GM19328 (cell line): ENCODE data around the gene TM7SF2.
A peak's percentile ranks its signal among the peaks of the same experiment; 100 is the strongest.

Source experiments
- ATAC-seq: cut with Tn5 transposase; IDR thresholded peaks from one replicate; pipeline ENCODE4 v1.9.1; 2021; ENCODE audit warnings: mild to moderate bottlenecking, moderate library complexity; ENCODE audit not compliant: unreplicated experiment

TM7SF2 gene

DNA sequence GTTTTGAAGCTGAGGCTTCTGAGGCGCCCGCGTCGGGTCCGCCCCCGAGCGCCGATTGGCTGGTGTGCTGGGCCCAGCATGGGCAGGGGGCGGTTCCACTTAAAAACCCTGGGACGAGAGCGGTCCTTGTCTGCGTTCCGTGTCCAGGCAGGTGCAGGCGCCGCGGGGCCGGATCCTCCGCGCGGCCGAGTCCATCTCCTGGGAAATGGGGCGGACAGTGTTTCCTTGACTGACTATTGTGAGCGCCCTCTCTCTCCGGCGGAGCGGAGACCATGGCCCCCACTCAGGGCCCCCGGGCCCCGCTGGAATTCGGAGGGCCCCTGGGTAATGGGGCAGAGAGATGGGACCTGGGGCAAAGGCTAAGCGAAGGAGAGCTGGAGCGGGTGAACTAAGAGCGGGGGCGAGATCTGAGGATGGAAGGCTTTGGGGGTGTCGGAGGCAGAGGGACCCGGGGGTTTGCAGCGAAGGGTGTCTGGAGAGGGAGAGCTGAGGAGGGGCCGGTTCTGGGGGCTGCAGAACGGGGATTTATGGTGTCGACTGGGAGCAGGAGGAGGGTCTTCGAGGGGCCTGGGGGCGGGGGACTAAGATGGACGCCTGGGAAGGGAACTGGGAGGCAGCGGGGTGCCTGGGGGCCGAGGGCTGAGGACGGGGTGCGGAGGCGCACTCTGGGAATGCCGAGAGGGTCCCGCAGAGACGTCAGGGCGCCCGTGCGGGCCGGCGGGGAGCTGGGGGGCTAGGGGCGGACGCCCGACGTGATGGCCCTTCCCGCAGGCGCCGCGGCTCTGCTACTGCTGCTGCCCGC lies at the start of gene TM7SF2:
TM7SF2 (plus strand) TSS at position 129 of the 802 bp plus-strand sequence; CDS start at position 273, 144 bp downstream.
- ATAC-seq: peak; percentile 57

DNA sequence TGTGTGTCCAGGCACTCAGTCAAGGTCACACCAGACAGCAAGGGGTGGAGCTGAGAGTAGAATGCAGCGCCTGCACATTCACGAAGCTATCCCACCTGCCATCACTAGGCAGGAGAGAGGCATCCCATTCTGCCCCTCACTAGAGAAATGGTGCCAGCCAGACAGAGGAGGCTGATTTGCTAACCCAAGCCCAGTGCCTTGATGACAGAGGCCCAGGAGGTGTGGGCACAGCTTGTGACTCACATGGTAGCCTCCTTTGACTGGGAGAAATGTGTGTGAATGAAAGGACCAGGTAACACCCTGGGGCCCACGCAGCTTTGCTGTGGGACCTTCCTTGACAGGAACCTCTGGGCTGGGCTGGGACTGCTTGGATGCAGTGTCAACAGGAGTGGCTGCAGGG lies 48.1 kb upstream of the TM7SF2 start:
- ATAC-seq: no peak

DNA sequence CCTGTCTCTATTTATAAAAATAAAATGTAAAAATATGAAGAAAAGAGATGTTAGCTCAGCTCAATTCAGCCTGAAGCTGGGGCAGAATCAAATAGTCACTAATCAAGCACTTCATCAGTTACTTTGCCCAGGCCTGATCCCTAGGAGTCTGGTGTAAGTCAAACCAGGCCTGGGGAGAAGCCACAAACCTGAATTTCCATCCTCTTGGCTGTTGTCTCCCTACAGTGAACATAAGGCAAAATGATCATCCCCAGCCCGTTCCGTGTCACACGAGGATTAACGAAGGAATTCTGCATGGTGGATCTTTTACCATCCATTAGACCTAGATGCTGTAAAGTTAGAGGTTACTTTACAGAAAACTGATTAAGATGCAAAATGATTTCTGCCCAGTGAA lies 46.8 kb upstream of the TM7SF2 start:
- ATAC-seq: no peak

DNA sequence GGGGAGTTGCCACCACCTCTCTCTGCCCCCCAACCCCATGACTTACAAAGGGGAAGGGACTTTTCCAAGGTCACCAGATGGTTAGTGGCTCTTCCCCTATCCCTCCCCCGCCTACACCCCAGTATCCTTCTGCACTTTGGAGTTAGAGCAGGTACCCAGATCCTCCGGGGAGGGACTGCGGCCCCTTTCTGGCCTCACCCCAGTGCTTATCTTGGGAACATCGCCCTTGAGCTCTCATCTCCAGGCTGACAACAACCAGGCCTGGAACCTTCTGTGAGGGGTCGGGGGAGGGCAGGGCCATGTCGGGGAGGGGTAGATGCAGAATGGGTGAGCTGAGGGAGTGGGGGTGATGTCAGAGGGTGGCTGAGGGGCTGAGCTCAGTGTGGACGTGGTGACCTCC lies 45.8 kb upstream of the TM7SF2 start:
- no peak for ATAC-seq

DNA sequence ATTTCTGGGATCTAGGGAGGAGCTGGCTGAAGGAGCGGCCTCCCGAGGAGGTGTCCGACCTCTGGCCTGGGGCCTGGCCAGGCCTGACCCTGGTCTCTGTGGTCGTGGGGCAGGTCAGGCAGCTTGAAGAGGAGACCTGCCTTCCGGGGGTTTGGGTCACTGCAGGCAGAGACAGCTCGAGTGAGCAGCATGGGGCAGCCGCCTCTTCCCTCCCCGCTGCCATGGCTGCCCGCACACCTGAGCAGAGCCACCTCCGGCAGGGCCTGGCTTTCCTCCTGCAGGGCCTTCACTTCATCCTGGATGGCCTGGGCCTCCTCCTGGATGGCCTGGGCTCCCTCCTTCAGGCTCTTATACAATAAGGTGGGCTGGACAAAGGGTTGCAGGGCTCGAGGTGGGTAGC lies 45.4 kb upstream of the TM7SF2 start:
- no peak for ATAC-seq

DNA sequence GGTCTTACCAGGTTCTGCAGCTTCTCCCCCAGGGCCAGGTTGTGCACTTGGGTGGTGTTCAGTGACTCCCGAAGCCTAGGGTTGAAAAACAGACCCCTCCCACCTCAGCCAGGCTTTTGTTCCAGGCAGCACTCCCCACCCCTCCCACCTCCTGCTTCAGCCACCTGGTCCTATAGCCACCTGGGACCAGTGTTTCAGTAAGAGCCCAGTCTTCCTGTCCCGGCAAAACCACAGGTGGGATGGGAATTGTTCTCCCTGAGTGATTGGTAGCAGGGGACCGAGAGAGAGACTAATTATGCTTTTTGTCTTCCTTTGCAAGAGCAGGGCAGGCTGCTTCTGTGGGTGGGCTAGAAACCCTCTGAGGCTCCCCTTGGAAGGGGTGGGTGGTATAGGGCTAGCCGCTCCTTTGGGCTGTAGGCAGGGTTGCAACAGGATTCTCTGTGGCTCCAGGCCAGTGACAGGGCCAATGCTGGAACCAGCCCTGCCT lies 44.8 kb upstream of the TM7SF2 start:
- ATAC-seq: no peak

DNA sequence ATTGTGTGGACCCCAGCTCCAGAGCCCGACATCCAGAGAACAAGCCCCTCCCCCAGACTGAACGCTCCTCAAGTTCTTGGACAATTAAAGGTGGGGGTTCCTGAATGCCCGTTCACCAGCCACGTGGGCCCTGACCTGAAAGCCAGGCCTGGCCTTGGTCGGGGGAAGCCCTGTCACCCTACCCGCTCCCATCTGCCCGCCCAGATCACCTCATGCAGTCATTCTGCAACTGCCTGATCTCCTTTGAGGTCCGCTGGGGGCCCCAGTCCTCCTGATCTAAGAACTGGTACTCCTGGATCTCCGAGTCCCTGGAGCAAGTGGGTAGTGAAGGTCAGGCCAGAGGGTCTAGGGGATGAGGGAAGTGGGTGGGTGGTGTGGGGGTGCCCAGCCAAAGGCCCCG lies 44.2 kb upstream of the TM7SF2 start:
- no peak for ATAC-seq

DNA sequence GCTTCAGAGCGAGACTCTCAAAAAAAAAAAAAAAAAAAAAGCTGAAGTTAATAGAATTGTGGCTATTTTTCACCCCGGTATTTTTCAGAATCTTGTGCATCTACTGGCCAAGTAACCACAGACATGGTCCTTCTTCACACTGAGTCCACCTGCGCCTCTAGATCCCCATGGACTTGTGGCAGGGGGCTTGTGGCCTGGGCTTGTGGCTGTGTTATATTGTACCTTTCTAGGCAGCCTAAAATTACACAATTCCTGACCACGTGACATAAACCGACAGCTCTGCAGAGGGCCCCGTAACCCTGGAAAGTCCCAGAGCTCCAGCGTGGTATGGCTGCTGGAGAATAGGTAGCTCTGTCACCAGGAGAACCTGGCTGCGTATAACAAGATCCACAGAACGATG lies 42.5 kb upstream of the TM7SF2 start:
- no peak for ATAC-seq

DNA sequence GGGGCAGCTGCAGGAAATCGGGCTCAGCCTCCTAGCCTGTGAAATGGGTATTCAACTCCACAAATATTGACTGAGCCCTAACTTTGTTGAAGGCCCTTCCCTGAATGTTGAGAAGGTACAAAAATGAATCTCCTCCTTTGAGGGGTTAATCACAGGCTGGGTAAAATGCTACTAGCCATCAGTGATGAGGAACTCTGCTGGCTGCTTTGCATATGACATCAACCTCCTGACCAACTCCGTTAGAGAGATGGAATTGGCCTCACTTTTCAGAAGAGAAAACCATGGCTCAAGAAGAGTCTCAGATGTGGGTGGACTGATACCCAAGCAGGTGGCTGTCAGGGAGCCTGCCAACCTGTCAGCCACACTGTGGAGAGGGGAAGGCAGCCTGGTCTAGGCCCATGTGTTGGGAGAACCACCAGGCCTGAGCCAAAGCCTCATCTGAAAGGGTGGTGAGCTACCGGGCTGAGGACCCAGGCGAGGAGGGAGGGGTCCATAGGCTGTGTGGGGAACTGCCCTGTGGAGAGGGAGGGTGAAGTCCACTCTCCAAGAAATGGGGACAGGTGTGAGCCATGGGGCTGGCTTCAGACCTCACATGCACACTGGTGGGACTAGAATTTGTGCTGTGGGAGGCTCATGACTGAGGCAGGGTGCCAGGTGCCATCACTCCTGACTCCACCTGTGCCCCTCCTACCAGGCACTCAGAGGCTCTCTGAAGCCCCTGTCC lies 39.6 kb upstream of the TM7SF2 start:
- ATAC-seq: no peak

DNA sequence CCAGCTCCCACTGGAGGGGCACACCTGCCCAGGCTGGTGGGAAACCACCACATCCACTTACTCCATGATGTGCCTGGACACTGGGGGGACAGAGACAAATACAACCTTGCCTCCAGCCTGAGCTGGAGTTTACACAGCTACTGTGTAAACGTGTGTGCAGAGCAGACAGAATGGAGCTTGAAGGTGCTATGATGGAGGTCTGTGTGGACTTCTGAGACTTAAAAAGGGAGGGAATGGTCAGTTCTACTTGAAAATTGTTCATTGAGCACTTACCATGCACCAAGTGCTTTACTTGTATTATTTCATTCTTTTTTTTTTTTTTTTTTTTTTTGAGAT lies 39.1 kb upstream of the TM7SF2 start:
- no peak for ATAC-seq

DNA sequence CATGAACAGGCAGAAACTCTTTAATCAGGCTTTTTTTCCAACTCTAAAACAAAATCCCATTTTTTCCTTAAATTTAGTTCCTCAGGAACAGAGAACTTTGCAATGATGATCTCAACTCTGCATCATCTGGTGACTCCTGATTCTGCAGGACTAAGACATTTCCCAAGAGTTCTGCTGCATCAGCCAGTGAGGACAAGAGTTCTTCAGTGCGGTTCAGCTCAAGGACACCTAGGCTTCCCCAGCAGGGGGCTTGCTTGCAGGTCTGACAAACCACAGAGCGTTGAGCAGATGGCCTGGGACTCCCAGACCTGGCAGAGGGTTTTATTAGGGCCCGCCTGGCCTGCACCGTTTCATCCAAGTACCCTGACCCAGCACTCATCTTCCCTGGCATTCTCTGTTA lies 34.2 kb upstream of the TM7SF2 start:
- no peak for ATAC-seq

DNA sequence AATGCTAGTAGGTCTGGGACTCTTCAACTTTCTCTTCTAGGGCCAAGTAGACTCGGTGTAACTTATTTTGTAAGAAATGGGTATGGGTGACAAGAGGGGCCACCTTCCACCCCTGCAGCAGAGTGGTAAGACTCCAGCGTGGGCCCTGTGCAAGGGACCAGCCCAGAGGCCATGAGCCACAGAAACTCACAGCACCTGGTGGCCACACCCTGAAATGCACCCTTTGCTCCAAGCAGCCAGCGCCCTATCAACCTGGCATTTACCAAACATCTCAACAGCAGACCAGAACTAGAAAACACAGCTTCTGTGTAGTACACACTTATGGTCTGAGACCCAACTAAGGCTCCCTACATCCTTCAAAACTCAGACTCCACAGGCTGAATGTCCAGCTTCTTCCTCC lies 33.5 kb upstream of the TM7SF2 start:
- no peak for ATAC-seq

DNA sequence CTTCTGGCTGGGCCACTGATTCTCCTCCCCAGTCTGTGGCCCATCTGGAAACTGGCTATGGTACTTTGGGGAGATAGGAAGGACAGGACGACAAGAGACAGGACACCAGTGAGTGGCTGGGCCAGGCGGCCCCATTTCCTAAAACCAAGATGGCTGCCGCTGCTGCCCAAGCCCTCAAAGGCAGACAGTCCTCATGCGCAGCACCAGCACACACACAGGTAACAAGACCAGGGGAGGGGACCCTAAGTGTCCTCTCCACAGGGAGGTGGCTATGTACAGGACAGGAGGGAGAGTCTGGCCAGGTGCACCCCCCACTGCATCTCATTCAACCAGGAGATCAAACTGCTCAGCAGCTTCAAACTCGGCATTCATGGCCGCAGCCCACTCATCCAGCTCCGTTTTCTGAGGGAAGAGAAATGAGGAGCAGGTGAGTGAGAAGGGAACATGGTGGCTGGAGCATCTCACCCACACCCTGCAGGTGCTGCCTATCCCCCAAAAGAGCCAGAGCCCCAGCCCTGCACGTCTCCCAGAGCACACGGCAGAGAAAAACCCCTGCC lies 32.8 kb upstream of the TM7SF2 start:
- ATAC-seq: no peak

DNA sequence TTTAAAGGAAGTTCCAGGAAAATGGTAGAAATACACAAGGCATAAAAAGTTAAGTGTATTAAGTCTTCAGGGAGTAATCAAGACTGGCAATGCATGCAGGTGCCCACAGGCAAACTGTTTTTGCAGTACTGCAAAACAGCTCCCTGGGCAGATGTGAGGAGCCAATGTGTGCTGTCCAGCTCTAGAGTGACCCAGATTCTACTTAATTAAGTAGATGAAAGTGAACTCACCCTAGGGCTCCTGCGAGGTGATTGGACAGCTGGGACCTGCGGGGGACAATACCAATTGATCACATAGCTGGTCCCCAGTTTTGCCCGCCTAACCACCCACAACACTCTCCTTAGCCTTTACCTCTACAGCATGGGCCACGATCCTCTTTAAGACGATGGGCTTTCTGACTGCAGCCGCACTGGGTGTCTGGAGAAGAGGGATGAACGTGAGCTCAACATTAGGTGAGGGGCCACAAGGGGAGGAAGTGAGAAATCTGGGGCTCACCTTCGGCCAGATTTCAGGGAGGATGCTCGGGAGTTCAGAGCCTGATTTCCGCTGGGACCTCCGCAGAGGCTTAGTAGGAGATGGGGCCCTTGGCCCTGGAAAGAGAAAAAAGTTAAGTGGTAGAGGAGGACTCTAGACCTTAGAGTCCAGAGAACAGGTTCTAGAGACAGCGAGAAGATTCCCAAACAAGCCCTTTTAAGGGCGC lies 28.4 kb upstream of the TM7SF2 start:
- peak; percentile 18 for ATAC-seq

DNA sequence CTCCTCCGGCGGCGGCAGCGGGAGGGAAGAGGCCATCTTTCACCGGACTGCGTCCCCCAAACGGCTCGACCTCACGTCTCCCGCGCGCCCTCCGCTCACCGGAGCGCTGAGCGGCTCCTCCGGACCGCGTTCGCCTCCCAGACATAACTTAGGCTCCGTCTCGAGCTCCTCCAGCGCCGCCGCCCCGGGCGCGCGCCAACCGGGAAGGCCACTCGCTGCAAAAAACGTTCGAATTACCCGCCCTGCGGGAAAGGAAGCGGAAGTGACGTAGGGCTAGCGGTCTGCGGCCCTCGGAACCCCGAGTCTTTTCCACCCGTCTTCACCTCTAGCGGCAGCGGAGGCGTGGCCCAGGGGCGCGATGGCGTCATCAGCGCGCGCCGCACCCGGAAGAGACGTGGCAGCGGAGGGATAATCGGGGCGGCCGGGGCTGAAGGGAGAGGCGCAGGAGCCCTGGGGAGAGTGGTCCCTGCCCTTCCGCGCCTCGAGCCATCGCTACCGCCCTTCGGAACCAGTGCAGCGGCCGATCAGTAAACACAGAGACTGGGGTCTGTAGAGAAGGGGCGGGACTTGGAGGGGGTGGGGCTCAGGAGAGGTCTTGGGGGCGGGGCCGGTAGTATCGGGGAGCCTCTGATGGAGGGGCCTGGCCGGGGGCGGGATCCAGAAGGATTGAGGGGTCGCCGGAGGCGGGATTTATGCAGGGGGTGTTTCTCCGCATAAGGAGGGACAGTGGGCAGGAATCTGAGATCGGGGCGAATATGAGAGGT lies 27.7 kb upstream of the TM7SF2 start, which contains the start of the genes CDCA5 and ZFPL1:
CDCA5 (minus strand) TSS at position 207 of the 764 bp plus-strand sequence; CDS start at position 145, 62 bp downstream.
ZFPL1 (plus strand) TSS at position 389 of the 764 bp plus-strand sequence. CDS start 477 bp downstream, outside the sequence.
- ATAC-seq: peak; percentile 73

DNA sequence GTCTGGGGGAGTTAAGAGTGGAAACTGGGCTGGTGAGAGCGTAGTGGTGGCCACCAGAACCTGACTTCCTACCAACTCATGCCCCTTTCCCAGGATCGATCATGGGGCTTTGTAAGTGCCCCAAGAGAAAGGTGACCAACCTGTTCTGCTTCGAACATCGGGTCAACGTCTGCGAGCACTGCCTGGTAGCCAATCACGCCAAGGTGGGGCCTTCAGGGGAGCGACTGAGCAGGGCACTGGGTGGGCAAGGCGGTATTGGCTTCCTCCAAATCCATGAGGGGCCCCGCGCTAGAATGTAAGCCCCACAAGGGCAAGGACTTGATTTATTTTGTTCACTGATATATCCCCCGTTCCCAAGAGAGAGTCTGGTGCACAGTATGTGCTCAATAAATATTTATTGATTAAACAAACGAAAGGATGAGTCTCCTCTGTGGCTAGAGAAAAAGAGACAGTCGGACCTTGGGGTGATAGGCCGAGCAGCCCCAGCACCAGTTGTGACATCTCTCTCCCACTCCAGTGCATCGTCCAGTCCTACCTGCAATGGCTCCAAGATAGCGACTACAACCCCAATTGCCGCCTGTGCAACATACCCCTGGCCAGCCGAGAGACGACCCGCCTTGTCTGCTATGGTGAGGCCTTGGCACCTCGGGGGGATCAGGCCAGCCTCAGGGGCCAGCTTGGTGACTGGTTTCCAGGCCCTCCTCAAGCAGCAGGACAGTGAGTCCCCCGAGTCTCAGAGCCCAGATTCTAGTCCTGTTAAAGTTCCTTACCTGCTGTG lies 26.9 kb upstream of the TM7SF2 start:
- ATAC-seq: no peak

DNA sequence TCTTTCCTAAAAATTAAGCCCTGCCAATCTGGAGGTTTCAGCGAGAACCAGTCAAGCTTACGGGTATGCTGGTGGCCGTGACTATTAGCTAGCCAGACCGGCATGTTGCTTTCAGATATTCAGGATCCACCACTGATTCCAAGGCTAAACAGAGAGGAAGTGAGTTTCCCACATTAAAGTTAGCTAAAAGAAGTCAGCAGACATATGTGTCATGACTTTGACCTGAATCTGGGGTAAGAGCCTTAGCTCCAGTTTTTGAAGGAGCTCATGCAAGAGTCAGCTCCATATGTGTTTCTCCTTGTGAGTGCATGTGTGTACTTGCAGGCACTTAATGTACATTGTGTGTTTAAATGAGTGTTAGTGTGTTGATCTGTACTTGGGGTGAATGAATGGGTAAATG lies 26.2 kb upstream of the TM7SF2 start:
- ATAC-seq: no peak

DNA sequence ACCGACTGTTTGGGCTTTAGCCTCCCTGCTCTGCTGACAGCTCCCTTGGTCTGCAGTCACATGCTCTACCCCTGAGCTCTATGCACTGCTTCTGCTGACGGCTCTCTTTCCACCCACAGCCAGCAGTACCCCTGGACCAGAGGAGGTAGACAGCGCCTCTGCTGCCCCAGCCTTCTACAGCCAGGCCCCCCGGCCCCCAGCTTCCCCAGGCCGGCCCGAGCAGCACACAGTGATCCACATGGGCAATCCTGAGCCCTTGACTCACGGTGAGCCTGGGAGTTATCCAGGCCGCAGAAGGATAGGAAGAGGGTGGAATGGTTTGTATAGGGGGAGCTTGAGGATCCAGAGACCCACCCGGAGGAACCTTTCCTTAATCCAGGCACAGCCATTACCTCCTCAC lies 24.9 kb upstream of the TM7SF2 start:
- ATAC-seq: no peak

DNA sequence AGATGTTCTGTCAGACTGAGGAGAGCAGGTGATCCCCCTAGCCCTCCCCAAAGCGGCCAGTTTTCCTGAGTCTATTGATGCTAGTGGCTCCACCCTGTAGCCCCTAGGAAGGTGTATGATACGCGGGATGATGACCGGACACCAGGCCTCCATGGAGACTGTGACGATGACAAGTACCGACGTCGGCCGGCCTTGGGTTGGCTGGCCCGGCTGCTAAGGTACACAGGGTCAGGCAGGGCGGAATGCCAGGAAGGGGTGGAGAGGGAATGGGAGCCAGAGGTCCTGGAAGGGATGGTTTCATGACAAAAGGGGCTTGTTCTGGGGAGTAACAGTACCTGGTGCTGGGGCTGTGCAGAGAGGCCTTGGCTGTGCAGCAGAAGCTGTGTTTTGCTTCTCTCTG lies 24.5 kb upstream of the TM7SF2 start:
- no peak for ATAC-seq

DNA sequence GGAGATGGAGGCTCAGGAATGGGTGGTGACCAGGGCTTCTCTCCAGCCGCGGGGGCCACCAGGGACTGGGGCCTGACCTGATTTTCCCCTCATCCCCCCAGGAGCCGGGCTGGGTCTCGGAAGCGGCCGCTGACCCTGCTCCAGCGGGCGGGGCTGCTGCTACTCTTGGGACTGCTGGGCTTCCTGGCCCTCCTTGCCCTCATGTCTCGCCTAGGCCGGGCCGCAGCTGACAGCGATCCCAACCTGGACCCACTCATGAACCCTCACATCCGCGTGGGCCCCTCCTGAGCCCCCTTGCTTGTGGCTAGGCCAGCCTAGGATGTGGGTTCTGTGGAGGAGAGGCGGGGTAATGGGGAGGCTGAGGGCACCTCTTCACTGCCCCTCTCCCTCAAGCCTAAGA lies 23.8 kb upstream of the TM7SF2 start:
- no peak for ATAC-seq
